ENCODE measurements around the gene RIT2.

Gene RIT2

DNA sequence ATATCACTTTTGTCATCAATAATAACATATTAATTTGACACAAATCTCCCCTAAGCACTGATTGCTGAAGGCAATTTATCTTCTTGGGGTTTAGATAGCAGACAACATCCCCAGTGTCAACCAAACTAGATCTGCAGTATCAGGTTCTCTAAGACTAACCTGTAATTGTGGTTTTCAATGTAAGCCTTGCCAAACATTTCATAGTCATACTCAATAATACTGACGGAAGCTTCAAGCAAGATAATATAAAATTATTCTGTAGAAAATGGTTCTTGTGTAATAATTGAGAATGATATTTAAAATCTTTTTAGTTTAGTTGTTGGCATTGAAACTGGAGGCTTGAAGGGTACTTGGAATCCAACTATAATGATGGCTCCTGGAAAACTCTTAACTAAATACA lies 186.3 kb downstream of the RIT2 start:
- Histone ChIP-seq H3K27ac (ENCODE audit: low read length) (no peak overlapping the region), H2AFZ (ENCODE audit: low read depth, low read length) (no peak overlapping the region), H3K9me3 (ENCODE audit: insufficient read depth, low read length) (no peaks in the 10 kb centered on the region), H3K36me3 (replicated peaks; ENCODE audit: low read depth, low read length) (no peaks in the 10 kb centered on the region), H3K4me1 (ENCODE audit: low read length) (peaks cover 27% of the 10 kb centered on the region), H3K4me3 (ENCODE audit: low read length) (no peak overlapping the region), H4K20me1 (ENCODE audit: insufficient read depth, low read length) (no peaks in the 10 kb centered on the region), H3K27me3 (ENCODE audit: low read depth, low read length) (no peaks in the 10 kb centered on the region), H3K9ac (ENCODE audit: low read length) (no peak overlapping the region), H3K4me2 (ENCODE audit: low read length) (no peak overlapping the region), H3K79me2 (ENCODE audit: low read length) (no peaks in the 10 kb centered on the region)
- TF ChIP-seq, protein P1, sequence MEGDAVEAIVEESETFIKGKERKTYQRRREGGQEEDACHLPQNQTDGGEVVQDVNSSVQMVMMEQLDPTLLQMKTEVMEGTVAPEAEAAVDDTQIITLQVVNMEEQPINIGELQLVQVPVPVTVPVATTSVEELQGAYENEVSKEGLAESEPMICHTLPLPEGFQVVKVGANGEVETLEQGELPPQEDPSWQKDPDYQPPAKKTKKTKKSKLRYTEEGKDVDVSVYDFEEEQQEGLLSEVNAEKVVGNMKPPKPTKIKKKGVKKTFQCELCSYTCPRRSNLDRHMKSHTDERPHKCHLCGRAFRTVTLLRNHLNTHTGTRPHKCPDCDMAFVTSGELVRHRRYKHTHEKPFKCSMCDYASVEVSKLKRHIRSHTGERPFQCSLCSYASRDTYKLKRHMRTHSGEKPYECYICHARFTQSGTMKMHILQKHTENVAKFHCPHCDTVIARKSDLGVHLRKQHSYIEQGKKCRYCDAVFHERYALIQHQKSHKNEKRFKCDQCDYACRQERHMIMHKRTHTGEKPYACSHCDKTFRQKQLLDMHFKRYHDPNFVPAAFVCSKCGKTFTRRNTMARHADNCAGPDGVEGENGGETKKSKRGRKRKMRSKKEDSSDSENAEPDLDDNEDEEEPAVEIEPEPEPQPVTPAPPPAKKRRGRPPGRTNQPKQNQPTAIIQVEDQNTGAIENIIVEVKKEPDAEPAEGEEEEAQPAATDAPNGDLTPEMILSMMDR (IDR thresholded peaks at IDR 0.05; ENCODE audit: low read depth, low read length) = no peak
- no peak for TF ChIP-seq EZH2phosphoT487 (IDR thresholded peaks at IDR 0.05; ENCODE audit: low read depth)

- Histone ChIP-seq H3K4me1 (ENCODE audit: low read length) (peaks cover 6% of the 10 kb centered on the region), H3K36me3 (replicated peaks; ENCODE audit: low read depth, low read length) (no peaks in the 10 kb centered on the region), H3K9ac (ENCODE audit: low read length) (no peak overlapping the region), H3K9me3 (ENCODE audit: insufficient read depth, low read length) (no peaks in the 10 kb centered on the region), H3K27me3 (ENCODE audit: low read depth, low read length) (no peaks in the 10 kb centered on the region), H3K27ac (ENCODE audit: low read length) (no peak overlapping the region), H3K4me2 (ENCODE audit: low read length) (no peak overlapping the region), H2AFZ (ENCODE audit: low read depth, low read length) (no peak overlapping the region), H3K4me3 (ENCODE audit: low read length) (no peak overlapping the region), H4K20me1 (ENCODE audit: insufficient read depth, low read length) (no peaks in the 10 kb centered on the region), H3K79me2 (ENCODE audit: low read length) (no peaks in the 10 kb centered on the region)
- no peak for TF ChIP-seq EZH2phosphoT487 (IDR thresholded peaks at IDR 0.05; ENCODE audit: low read depth)
- TF ChIP-seq, protein P1 (IDR thresholded peaks at IDR 0.05; ENCODE audit: low read depth, low read length) = no peak
Observed at GRCh38 chr18:42925036-42925435, 190.4 kb downstream of the RIT2 start.

GRCh38 chr18:42922363-42922762 lies 193.1 kb downstream of the RIT2 start:
- no peaks in the 10 kb centered on the region for H3K4me1 ChIP-seq (ENCODE audit: low read length)
- no peak for TF ChIP-seq EZH2phosphoT487 (IDR thresholded peaks at IDR 0.05; ENCODE audit: low read depth)
- TF ChIP-seq, protein P1 (IDR thresholded peaks at IDR 0.05; ENCODE audit: low read depth, low read length) = no peak
- no peak overlapping the region for H3K27ac ChIP-seq (ENCODE audit: low read length)
- H3K27me3 ChIP-seq (ENCODE audit: low read depth, low read length) = no peaks in the 10 kb centered on the region
- H4K20me1 ChIP-seq (ENCODE audit: insufficient read depth, low read length) = no peaks in the 10 kb centered on the region
- H3K9ac ChIP-seq (ENCODE audit: low read length) = no peak overlapping the region
- no peak overlapping the region for H3K4me2 ChIP-seq (ENCODE audit: low read length)
- no peak overlapping the region for H3K4me3 ChIP-seq (ENCODE audit: low read length)
- no peak overlapping the region for H2AFZ ChIP-seq (ENCODE audit: low read depth, low read length)
- H3K9me3 ChIP-seq (ENCODE audit: insufficient read depth, low read length) = no peaks in the 10 kb centered on the region
- H3K79me2 ChIP-seq (ENCODE audit: low read length) = no peaks in the 10 kb centered on the region
- H3K36me3 ChIP-seq (replicated peaks; ENCODE audit: low read depth, low read length) = no peaks in the 10 kb centered on the region

GRCh38 chr18:42921226-42921737 lies 194.2 kb downstream of the RIT2 start:
- TF ChIP-seq, protein P1 (IDR thresholded peaks at IDR 0.05; ENCODE audit: low read depth, low read length) = no peak
- TF ChIP-seq EZH2phosphoT487 (IDR thresholded peaks at IDR 0.05; ENCODE audit: low read depth) = no peak
- Histone ChIP-seq H3K4me3 (ENCODE audit: low read length) (no peak overlapping the region), H3K9me3 (ENCODE audit: insufficient read depth, low read length) (no peaks in the 10 kb centered on the region), H3K79me2 (ENCODE audit: low read length) (no peaks in the 10 kb centered on the region), H3K9ac (ENCODE audit: low read length) (no peak overlapping the region), H2AFZ (ENCODE audit: low read depth, low read length) (no peak overlapping the region), H3K4me1 (ENCODE audit: low read length) (no peaks in the 10 kb centered on the region), H3K4me2 (ENCODE audit: low read length) (no peak overlapping the region), H3K27ac (ENCODE audit: low read length) (no peak overlapping the region), H3K36me3 (replicated peaks; ENCODE audit: low read depth, low read length) (no peaks in the 10 kb centered on the region), H3K27me3 (ENCODE audit: low read depth, low read length) (no peaks in the 10 kb centered on the region), H4K20me1 (ENCODE audit: insufficient read depth, low read length) (no peaks in the 10 kb centered on the region)

All from OCI-LY3 (cell line).